Left ventricle myocardium inferior (tissue), 1 donor: ENCODE results near the gene NFE2L3. TPM values are rescaled to one million over a fixed set of nuclear protein-coding genes. Genes with fewer than 3 reads are reported as not detected.
"Not testable (repeated sequence)": the region's sequence is repeated elsewhere in the genome, so short reads cannot be mapped to it uniquely, and the experiment has no call there.

Source experiments
- DNase-seq: peaks from one replicate; pipeline ENCODE4 v3.0.0-alpha.2; 2020
- H3K27ac ChIP-seq: fragments of 200-600 bp; replicated peaks from 2 replicates; pipeline ENCODE4 v1.8.0; 2021
- H3K27me3 ChIP-seq: fragments of 200-600 bp; 2 replicates; pipeline ENCODE4 v1.8.0; 2021; ENCODE audit warnings: low read depth
- H3K36me3 ChIP-seq: fragments of 200-600 bp; 2 replicates; pipeline ENCODE4 v1.8.0; 2021
- H3K4me1 ChIP-seq: fragments of 200-600 bp; 2 replicates; pipeline ENCODE4 v1.8.0; 2021
- H3K4me3 ChIP-seq: fragments of 200-600 bp; 2 replicates; pipeline ENCODE4 v1.8.0; 2021; ENCODE audit warnings: mild to moderate bottlenecking, moderate library complexity
- H3K9me3 ChIP-seq: fragments of 200-600 bp; replicated peaks from 2 replicates; pipeline ENCODE4 v1.8.0; 2021
- intact Hi-C: fragments of 100-400 bp; cut with micrococcal nuclease; formaldehyde crosslinking; loops from one replicate; pipeline ENCODE4 v1.11.0; 2022
- total RNA-seq: library from RNA; stranded (reverse); fragmentation: NEBNext Ultra II Directional; extraction: Animal tissue kit (Norgen Biotek cat#: 25700); gene quantifications from one replicate; pipeline ENCODE4 v1.2.1, GENCODE V29; 2021
- TF ChIP-seq, protein P1 (sequence below): fragments of 200-600 bp; IDR thresholded peaks from 2 replicates; pipeline ENCODE4 v1.8.0; 2021; ENCODE audit warnings: antibody characterized with exemption, mild to moderate bottlenecking, borderline replicate concordance
- donor health status: DM: no; HTN: yes; CAD: no; lungs with severe emphysema.

The NFE2L3 gene
- total RNA-seq, 1 donor from 2014 or later = 0.99 TPM

- Histone ChIP-seq H3K9me3 (no peaks in the 10 kb centered on the region), H3K4me1 (no peaks in the 10 kb centered on the region), H3K27ac (no peak overlapping the region), H3K4me3 (no peak overlapping the region), H3K27me3 (peaks cover 71% of the 10 kb centered on the region), H3K36me3 (no peaks in the 10 kb centered on the region)
- no peak for DNase-seq
- TF ChIP-seq, protein P1, sequence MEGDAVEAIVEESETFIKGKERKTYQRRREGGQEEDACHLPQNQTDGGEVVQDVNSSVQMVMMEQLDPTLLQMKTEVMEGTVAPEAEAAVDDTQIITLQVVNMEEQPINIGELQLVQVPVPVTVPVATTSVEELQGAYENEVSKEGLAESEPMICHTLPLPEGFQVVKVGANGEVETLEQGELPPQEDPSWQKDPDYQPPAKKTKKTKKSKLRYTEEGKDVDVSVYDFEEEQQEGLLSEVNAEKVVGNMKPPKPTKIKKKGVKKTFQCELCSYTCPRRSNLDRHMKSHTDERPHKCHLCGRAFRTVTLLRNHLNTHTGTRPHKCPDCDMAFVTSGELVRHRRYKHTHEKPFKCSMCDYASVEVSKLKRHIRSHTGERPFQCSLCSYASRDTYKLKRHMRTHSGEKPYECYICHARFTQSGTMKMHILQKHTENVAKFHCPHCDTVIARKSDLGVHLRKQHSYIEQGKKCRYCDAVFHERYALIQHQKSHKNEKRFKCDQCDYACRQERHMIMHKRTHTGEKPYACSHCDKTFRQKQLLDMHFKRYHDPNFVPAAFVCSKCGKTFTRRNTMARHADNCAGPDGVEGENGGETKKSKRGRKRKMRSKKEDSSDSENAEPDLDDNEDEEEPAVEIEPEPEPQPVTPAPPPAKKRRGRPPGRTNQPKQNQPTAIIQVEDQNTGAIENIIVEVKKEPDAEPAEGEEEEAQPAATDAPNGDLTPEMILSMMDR = no peak
- intact Hi-C loops = no loop called here
Measured at GRCh38 chr7:26115650-26116049, 36.3 kb upstream of the NFE2L3 start.

DNA sequence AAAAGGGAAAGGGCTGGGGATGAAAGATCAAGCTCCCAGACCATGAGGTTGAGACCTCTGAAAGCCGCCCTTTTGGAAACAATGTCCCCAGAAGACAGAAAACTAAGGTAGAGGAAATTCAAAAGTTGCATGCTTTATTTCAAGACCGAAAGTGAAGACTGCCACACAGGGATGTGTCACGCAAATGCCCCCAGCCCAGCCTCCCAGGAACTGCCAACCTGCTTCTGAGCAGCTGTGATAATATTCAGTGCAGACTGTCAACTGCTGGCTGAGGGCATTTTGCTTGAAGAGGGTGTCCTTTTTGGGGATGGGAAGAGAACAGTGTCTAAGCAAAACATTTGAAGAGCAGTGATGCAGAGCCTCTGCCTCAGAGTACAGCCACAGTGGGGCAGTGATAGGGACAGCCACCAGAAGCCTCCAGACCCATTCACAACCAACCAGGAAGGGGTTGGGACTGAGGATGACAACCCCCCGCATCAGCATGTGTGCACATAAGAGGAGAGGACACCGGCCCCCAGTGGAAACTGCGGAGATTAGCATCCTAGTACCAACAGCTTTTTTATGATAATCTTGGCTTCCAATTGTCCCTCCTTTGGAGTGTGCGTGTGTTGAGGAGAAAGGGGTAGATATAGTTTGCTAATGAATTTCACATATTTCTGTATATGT, 34.7 kb upstream of the NFE2L3 start:
- TF ChIP-seq, protein P1 = no peak
- Histone ChIP-seq H3K27me3 (peaks cover 83% of the 10 kb centered on the region), H3K27ac (no peak overlapping the region), H3K36me3 (no peaks in the 10 kb centered on the region), H3K4me3 (no peak overlapping the region), H3K9me3 (no peaks in the 10 kb centered on the region), H3K4me1 (no peaks in the 10 kb centered on the region)
- DNase-seq = no peak
- intact Hi-C loops = no loop called here

DNA sequence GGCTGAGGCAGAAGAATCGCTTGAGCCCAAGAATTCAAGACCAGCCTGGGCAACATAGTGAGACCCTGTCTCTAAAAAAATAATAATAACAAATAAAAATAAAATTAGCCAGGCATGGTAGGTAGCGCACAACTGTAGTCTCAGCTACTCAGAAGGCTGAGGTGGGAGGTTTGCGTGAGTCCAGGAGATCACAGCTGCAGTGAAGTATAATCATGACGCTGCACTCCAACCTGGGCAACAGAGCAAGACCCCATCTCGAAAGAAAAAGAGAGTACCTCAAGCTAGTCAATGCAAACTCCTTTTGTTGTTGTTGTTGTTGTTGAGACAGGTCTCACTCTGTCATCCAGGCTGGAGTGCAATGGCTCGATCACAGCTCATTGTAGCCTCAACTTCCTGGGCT, 34.0 kb upstream of the NFE2L3 start:
- Histone ChIP-seq H3K4me1 (no peaks in the 10 kb centered on the region), H3K36me3 (no peaks in the 10 kb centered on the region), H3K9me3 (no peaks in the 10 kb centered on the region), H3K27me3 (peaks cover 83% of the 10 kb centered on the region), H3K27ac (no peak overlapping the region), H3K4me3 (no peak overlapping the region)
- DNase-seq = no peak
- intact Hi-C loops = no loop called here
- TF ChIP-seq, protein P1 = no peak

DNA sequence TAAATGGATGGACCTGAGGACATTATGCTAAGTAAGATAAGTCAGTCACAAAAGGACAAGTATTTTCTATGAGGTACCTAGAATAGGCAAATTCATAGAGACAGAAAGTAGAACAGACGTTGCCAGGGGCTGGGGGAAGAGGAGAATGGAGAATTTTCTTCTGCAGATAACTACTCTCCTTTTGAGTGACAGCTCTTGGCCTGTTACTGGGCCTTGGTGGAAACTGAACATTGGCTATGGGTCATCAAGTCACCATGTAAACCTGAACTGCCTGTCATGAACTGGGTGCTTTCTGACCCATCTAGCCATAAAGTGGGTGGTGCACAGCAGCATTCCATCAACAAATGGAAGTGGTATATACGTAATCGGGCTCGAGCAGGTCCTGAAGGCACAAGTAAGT, 29.3 kb upstream of the NFE2L3 start:
- Histone ChIP-seq H3K27me3 (peaks cover 90% of the 10 kb centered on the region), H3K4me3 (no peak overlapping the region), H3K4me1 (no peaks in the 10 kb centered on the region), H3K27ac (no peak overlapping the region), H3K9me3 (no peaks in the 10 kb centered on the region), H3K36me3 (no peaks in the 10 kb centered on the region)
- intact Hi-C loops = no loop called here
- TF ChIP-seq, protein P1 = no peak
- no peak for DNase-seq

DNA sequence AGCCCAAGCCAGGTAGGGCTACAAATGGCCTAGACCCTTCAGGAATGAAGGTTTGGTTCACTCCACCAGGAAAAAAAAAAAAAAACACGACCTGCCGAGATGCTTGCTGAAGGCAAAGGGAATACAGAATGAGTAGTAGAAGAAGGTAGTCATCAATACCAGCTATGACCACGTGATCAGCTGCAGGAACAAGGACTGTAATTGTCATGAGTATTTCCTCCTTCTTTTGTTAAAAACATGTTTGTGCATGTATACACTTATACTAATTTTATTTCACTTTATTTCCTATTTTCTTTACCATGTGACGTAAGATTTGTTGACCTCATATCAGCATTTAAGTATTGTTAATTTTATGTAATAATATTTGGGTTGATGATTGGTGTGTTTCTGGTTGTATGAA, 27.2 kb upstream of the NFE2L3 start:
- peaks cover 81% of the 10 kb centered on the region for H3K27me3 ChIP-seq
- H3K4me1 ChIP-seq, H3K9me3 ChIP-seq, H3K36me3 ChIP-seq, DNase-seq, H3K4me3 ChIP-seq, H3K27ac ChIP-seq, intact Hi-C loops: not testable (repeated sequence)

DNA sequence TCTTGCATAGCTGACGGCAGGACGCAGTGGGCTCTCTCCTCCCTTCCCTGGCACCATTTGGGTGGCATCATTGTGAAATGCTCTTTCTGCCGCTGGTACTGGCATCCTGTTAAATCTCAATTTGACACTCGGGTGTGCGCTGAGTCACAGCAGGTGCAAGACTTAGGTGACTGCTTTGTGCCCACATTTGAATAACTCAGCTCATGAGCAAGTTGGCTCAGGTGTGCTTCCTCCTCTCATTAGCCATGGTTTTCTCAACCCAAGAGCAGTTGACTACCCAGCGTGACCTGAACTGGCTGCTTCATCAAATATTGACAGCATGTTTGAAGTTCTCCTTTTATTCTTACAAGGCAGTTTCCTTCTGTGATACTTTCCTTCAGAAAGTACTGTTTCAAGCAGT, 24.6 kb upstream of the NFE2L3 start:
- Histone ChIP-seq H3K9me3 (no peaks in the 10 kb centered on the region), H3K27ac (no peak overlapping the region), H3K4me1 (no peaks in the 10 kb centered on the region), H3K27me3 (peaks cover 74% of the 10 kb centered on the region), H3K4me3 (no peak overlapping the region), H3K36me3 (no peaks in the 10 kb centered on the region)
- TF ChIP-seq, protein P1 = no peak
- DNase-seq = no peak
- intact Hi-C loops = no loop called here
